ENCODE results near the gene RPTN.

The RPTN gene

GRCh38 chr1:152159144-152159543, at the start of gene RPTN:
TSS of gene RPTN (minus strand) at chr1:152159228. CDS start at chr1:152157889, 1,339 bp downstream.
- DNase-seq (ENCODE audit: low spot score) = no peak

GRCh38 chr1:152198982-152199381, 40.0 kb upstream of the RPTN start:
- DNase-seq (ENCODE audit: low spot score) = no peak

- no peak for DNase-seq (ENCODE audit: low spot score)
Measured at GRCh38 chr1:152197361-152197941, 38.4 kb upstream of the RPTN start.

- no peak for DNase-seq (ENCODE audit: low spot score)
Measured at GRCh38 chr1:152191711-152192110, 32.7 kb upstream of the RPTN start.

GRCh38 chr1:152191260-152191659, 32.2 kb upstream of the RPTN start:
- no peak for DNase-seq (ENCODE audit: low spot score)

GRCh38 chr1:152190589-152190988, 31.6 kb upstream of the RPTN start:
- no peak for DNase-seq (ENCODE audit: low spot score)

- peak; percentile 63 for DNase-seq (ENCODE audit: low spot score)
Measured at GRCh38 chr1:152189657-152190442, 30.8 kb upstream of the RPTN start.

- DNase-seq (ENCODE audit: low spot score) = peak; percentile 47
Measured at GRCh38 chr1:152188673-152189591, 29.9 kb upstream of the RPTN start.

- DNase-seq (ENCODE audit: low spot score) = peak; percentile 54
Measured at GRCh38 chr1:152186556-152187285, 27.7 kb upstream of the RPTN start.

- DNase-seq (ENCODE audit: low spot score) = peak; percentile 82
Measured at GRCh38 chr1:152185544-152186391, 26.7 kb upstream of the RPTN start.

- DNase-seq (ENCODE audit: low spot score) = no peak
Measured at GRCh38 chr1:152182944-152183361, 23.9 kb upstream of the RPTN start.

GRCh38 chr1:152182431-152182830, 23.4 kb upstream of the RPTN start:
- DNase-seq (ENCODE audit: low spot score) = no peak

- DNase-seq (ENCODE audit: low spot score) = no peak
Measured at GRCh38 chr1:152179566-152179965, 20.5 kb upstream of the RPTN start.

- DNase-seq (ENCODE audit: low spot score) = no peak
Measured at GRCh38 chr1:152170287-152170905, 11.4 kb upstream of the RPTN start.

- DNase-seq (ENCODE audit: low spot score) = no peak
Measured at GRCh38 chr1:152169366-152170025, 10.5 kb upstream of the RPTN start.

GRCh38 chr1:152168535-152168868, 9.5 kb upstream of the RPTN start:
- no peak for DNase-seq (ENCODE audit: low spot score)

- peak; percentile 95 for DNase-seq (ENCODE audit: low spot score)
Measured at GRCh38 chr1:152167835-152168534, 9.0 kb upstream of the RPTN start.

GRCh38 chr1:152166966-152167365, 7.9 kb upstream of the RPTN start:
- no peak for DNase-seq (ENCODE audit: low spot score)

GRCh38 chr1:152165286-152166077, 6.5 kb upstream of the RPTN start:
- no peak for DNase-seq (ENCODE audit: low spot score)

Measured in LoVo (cell line).